B cell (primary cell): Measurements from ENCODE around the gene PDE3B.
"Not testable (repeated sequence)": the region's sequence is repeated elsewhere in the genome, so short reads cannot be mapped to it uniquely, and the experiment has no call there.

ENCODE experiments used
- EZH2 ChIP-seq: IDR thresholded peaks from 2 replicates; pipeline ENCODE4 v1.6.1; 2012; ENCODE audit warnings: borderline replicate concordance, low read depth, mild to moderate bottlenecking, moderate library complexity, low read length; ENCODE audit not compliant: insufficient read depth, poor library complexity, severe bottlenecking
- TF ChIP-seq, protein P1 (sequence below): fragments of 200-600 bp; IDR thresholded peaks from one replicate; pipeline ENCODE4 v1.8.0; 2022; ENCODE audit warnings: antibody characterized with exemption, mild to moderate bottlenecking

DNA sequence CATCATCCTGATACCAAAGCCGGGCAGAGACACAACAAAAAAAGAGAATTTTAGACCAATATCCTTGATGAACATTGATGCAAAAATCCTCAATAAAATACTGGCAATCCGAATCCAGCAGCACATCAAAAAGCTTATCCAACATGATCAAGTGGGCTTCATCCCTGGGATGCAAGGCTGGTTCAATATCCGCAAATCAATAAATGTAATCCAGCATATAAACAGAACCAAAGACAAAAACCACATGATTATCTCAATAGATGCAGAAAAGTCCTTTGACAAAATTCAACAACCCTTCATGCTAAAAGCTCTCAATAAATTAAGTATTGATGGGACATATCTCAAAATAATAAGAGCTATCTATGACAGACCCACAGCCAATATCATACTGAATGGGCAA, 21.3 kb downstream of the PDE3B start:
- TF ChIP-seq, protein P1, sequence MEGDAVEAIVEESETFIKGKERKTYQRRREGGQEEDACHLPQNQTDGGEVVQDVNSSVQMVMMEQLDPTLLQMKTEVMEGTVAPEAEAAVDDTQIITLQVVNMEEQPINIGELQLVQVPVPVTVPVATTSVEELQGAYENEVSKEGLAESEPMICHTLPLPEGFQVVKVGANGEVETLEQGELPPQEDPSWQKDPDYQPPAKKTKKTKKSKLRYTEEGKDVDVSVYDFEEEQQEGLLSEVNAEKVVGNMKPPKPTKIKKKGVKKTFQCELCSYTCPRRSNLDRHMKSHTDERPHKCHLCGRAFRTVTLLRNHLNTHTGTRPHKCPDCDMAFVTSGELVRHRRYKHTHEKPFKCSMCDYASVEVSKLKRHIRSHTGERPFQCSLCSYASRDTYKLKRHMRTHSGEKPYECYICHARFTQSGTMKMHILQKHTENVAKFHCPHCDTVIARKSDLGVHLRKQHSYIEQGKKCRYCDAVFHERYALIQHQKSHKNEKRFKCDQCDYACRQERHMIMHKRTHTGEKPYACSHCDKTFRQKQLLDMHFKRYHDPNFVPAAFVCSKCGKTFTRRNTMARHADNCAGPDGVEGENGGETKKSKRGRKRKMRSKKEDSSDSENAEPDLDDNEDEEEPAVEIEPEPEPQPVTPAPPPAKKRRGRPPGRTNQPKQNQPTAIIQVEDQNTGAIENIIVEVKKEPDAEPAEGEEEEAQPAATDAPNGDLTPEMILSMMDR, result not testable (repeated sequence)
- TF ChIP-seq EZH2, result not testable (repeated sequence)
